Measurements from ENCODE around the gene EXOC2.
"Not testable (repeated sequence)": the region's sequence is repeated elsewhere in the genome, so short reads cannot be mapped to it uniquely, and the experiment has no call there.

EXOC2 gene

DNA sequence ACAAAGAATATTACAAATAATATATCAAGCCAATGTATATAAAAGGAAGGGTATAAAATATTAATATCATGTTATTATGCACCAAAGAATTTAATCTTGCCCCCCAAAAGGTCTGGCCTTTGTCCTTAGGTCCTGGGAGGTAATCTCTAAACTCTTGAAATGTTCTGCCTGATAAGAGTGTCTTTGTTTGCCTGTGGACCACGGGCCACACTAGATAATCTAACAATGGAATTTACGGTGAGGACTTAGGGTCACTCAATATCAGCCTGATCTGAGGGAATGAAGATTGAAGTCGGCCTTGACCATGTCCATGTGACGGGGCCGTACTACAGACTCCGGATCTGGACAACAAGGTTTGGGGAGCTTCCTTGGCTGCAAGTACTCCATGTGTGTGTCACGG is 79.0 kb downstream of the EXOC2 start:
- no peaks in the 10 kb centered on the region for H3K4me1 ChIP-seq (ENCODE audit: control insufficient read depth, insufficient read depth, low read length)
- no peak overlapping the region for H3K4me3 ChIP-seq (ENCODE audit: low read depth, low read length)
- H3K9me3 ChIP-seq (ENCODE audit: control insufficient read depth, insufficient read depth, low read length) = no peaks in the 10 kb centered on the region
- no peaks in the 10 kb centered on the region for H3K27me3 ChIP-seq (ENCODE audit: control insufficient read depth, insufficient read depth, low read length)
- H3K36me3 ChIP-seq (ENCODE audit: control insufficient read depth, insufficient read depth, low read length) = no peaks in the 10 kb centered on the region
- no peak overlapping the region for H3K9ac ChIP-seq (ENCODE audit: low read depth, low read length)

DNA sequence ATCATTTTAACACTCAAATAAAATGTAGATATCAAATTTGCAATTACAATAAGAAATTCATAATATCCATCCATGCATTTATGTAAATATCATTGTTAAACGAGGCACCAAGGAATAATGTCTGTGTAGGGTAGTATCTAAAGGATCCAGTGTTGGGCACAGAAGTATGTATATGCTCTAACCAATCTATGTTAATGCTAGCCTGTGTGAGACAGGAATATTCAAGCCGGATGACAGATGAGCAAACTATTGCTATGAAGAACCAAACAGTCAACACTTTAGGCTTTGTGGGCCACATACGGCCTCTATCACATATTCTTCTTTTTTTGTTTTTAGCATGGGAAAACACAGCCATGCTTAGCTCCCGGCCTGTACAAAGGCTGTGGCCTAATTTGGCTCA is 81.0 kb downstream of the EXOC2 start:
- Histone ChIP-seq H3K9me3 (ENCODE audit: control insufficient read depth, insufficient read depth, low read length) (no peaks in the 10 kb centered on the region), H3K36me3 (ENCODE audit: control insufficient read depth, insufficient read depth, low read length) (no peaks in the 10 kb centered on the region), H3K4me3 (ENCODE audit: low read depth, low read length) (no peak overlapping the region), H3K9ac (ENCODE audit: low read depth, low read length) (no peak overlapping the region), H3K27me3 (ENCODE audit: control insufficient read depth, insufficient read depth, low read length) (no peaks in the 10 kb centered on the region), H3K4me1 (ENCODE audit: control insufficient read depth, insufficient read depth, low read length) (no peaks in the 10 kb centered on the region)

DNA sequence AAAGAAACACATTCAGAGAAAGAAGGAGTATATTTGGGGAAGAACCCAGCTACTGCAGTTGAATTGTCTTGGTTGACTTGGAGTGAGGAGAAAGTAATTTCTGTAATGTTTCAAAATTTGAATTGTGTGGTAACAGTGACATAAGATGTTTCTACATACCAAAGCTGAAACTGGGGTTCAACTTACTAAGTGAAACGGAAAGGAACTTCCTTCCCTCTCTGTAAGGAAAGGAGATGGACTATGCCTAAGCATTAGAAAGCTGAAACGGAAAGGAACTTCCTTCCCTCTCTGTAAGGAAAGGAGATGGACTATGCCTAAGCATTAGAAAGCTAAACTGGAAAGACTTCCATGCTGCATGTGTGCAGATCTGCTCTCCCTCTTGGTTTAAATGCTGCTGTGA is 82.1 kb downstream of the EXOC2 start:
- H3K4me3 ChIP-seq (ENCODE audit: low read depth, low read length) = no peak overlapping the region
- H3K4me1 ChIP-seq (ENCODE audit: control insufficient read depth, insufficient read depth, low read length) = no peaks in the 10 kb centered on the region
- no peaks in the 10 kb centered on the region for H3K27me3 ChIP-seq (ENCODE audit: control insufficient read depth, insufficient read depth, low read length)
- H3K9me3 ChIP-seq (ENCODE audit: control insufficient read depth, insufficient read depth, low read length) = no peaks in the 10 kb centered on the region
- H3K36me3 ChIP-seq (ENCODE audit: control insufficient read depth, insufficient read depth, low read length) = no peaks in the 10 kb centered on the region
- no peak overlapping the region for H3K9ac ChIP-seq (ENCODE audit: low read depth, low read length)

DNA sequence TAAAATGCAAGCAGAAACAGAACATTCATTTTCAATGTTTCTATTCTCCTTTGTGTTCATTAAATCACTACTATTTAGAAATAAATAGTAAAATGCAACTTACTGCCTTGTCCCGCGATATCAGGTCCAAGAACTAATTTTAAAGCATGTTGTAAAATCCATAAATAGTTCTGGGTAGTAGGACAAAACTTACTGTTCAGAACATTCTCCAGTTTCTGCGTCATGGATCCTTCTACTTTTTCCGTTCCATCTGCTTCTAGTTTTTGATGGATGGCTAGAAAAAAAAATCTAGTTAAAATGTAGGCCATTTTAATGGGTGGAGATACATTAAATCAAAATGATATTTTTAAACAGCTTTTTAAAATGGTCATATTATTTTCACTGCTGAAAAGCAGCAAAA is 83.0 kb downstream of the EXOC2 start:
- H3K36me3 ChIP-seq (ENCODE audit: control insufficient read depth, insufficient read depth, low read length) = no peaks in the 10 kb centered on the region
- no peaks in the 10 kb centered on the region for H3K4me1 ChIP-seq (ENCODE audit: control insufficient read depth, insufficient read depth, low read length)
- H3K4me3 ChIP-seq (ENCODE audit: low read depth, low read length) = no peak overlapping the region
- H3K9ac ChIP-seq (ENCODE audit: low read depth, low read length) = no peak overlapping the region
- H3K27me3 ChIP-seq (ENCODE audit: control insufficient read depth, insufficient read depth, low read length) = no peaks in the 10 kb centered on the region
- no peaks in the 10 kb centered on the region for H3K9me3 ChIP-seq (ENCODE audit: control insufficient read depth, insufficient read depth, low read length)

DNA sequence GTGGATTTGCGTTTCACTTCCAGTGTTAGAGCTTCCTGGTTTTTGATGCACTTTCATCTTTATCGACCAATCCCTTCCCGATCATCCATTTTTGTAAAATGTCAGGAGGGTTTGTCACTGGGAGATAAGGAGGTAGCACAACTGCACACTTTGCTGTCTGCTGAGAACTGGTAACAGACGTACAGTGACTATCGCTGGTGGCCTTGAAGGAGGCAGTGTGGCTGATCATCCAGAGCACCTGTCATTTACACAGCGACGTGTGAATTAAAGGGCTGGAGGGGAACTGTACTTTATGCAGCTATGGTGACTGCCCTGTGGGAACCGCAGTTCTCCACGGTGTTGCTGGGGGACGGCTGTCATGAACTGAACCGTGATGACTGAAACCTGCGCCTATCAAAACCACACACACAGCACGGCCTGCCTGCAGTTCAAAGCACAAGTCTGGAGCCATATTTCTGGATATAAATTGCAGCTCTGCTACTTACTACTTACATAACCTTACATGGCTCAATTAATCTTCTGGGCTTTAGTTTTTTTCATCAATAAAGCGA is 86.0 kb downstream of the EXOC2 start:
- Histone ChIP-seq H3K9ac (ENCODE audit: low read depth, low read length) (no peak overlapping the region), H3K36me3 (ENCODE audit: control insufficient read depth, insufficient read depth, low read length) (peaks cover 3% of the 10 kb centered on the region), H3K4me1 (ENCODE audit: control insufficient read depth, insufficient read depth, low read length) (no peaks in the 10 kb centered on the region), H3K27me3 (ENCODE audit: control insufficient read depth, insufficient read depth, low read length) (no peaks in the 10 kb centered on the region), H3K9me3 (ENCODE audit: control insufficient read depth, insufficient read depth, low read length) (no peaks in the 10 kb centered on the region), H3K4me3 (ENCODE audit: low read depth, low read length) (no peak overlapping the region)

DNA sequence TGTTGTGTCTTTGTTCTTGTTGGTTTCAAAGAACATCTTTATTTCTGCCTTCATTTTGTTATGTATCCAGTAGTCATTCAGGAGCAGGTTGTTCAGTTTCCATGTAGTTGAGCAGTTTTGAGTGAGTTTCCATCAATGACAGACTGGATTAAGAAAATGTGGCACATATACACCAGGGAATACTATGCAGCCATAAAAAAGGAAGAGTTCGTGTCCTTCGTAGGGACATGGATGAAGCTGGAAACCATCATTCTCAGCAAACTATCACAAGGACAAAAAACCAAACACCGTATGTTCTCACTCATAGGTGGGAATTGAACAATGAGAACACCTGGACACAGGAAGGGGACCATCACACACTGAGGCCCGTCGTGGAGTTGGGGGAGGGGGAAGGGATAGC is 87.0 kb downstream of the EXOC2 start:
- H3K9ac ChIP-seq (ENCODE audit: low read depth, low read length); H3K27me3 ChIP-seq (ENCODE audit: control insufficient read depth, insufficient read depth, low read length); H3K4me1 ChIP-seq (ENCODE audit: control insufficient read depth, insufficient read depth, low read length); H3K9me3 ChIP-seq (ENCODE audit: control insufficient read depth, insufficient read depth, low read length); H3K4me3 ChIP-seq (ENCODE audit: low read depth, low read length); H3K36me3 ChIP-seq (ENCODE audit: control insufficient read depth, insufficient read depth, low read length): not testable (repeated sequence)

DNA sequence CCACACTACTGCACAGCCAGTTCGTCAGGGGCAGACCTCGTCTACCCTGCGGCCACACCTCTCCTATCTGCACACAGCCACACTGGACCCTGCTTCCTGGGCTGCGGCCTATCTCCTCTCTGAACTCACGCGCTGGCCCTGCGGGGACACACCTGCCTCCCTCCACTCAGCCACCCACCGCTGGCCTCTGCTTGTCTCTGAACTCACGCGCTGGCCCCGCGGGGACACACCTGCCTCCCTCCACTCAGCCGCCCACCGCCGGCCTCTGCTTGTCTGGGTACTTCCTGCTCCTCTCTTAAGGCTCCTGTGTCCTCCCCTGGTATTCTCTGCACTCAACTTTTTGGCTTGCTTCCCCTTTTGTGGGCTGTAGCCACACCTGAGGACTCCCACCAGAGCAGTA is 88.4 kb downstream of the EXOC2 start:
- Histone ChIP-seq H3K4me3 (ENCODE audit: low read depth, low read length) (no peak overlapping the region), H3K9ac (ENCODE audit: low read depth, low read length) (no peak overlapping the region), H3K9me3 (ENCODE audit: control insufficient read depth, insufficient read depth, low read length) (no peaks in the 10 kb centered on the region), H3K36me3 (ENCODE audit: control insufficient read depth, insufficient read depth, low read length) (peaks cover 3% of the 10 kb centered on the region), H3K27me3 (ENCODE audit: control insufficient read depth, insufficient read depth, low read length) (no peaks in the 10 kb centered on the region), H3K4me1 (ENCODE audit: control insufficient read depth, insufficient read depth, low read length) (no peaks in the 10 kb centered on the region)

DNA sequence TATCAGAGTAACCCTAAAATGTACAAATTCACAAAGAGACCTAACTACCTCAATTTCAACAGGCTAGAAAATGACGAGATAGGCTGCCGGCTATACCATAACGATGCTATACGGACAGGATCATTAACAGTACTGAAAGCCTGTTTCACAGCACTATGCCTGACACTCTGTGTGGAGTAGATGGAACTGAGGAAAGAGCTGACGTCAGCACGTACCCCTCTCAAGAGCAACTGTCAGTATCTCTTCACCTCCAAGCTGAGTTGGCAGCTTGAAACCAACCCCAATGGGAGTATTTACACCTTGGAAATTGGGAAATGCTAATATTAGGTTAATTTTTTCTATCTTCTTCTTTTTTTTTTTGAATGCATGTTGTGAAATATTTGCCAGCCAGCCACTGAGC is 89.7 kb downstream of the EXOC2 start:
- Histone ChIP-seq H3K27me3 (ENCODE audit: control insufficient read depth, insufficient read depth, low read length) (no peaks in the 10 kb centered on the region), H3K9me3 (ENCODE audit: control insufficient read depth, insufficient read depth, low read length) (no peaks in the 10 kb centered on the region), H3K4me3 (ENCODE audit: low read depth, low read length) (no peak overlapping the region), H3K4me1 (ENCODE audit: control insufficient read depth, insufficient read depth, low read length) (no peaks in the 10 kb centered on the region), H3K36me3 (ENCODE audit: control insufficient read depth, insufficient read depth, low read length) (peaks cover 3% of the 10 kb centered on the region), H3K9ac (ENCODE audit: low read depth, low read length) (no peak overlapping the region)

DNA sequence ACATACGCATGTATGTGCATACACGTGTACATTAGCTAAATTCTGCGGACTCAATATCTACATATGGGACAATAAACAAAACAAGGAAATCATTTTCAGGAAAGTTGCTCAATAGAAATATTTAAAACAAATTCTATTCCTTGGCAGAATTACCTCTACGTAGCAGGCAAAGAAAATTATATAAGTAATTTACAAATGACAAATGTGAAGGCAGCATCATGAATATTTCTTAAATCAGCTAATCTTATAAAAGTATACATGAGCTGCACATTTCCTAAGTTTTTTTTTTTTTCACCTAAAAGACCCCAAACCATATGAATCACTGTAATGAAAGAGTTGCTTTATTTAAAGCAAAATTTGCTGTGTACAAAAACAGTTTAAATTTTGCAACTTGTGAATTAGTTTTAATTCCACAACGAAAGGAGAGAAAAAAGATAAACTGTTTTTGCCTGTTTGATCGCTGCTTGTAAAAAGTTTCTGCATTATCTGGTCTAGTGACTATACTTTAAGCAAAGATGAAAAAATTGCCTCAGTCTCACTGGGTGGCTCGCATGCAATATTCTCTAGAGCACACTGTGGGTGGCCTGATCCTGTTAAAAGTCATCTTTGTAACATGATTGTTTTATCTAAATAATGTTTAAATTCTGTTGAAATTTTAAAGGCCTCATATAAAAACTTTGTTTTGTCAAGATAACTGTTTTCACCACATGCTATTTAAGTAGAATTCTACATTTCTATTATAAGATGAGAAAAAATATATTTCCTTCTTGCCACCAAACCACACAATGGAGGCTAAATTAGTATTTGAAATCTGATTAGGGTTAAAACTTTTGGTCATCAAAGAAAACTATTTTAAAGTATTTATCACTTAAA is 93.1 kb downstream of the EXOC2 start:
- H3K36me3 ChIP-seq (ENCODE audit: control insufficient read depth, insufficient read depth, low read length) = peaks cover 13% of the 10 kb centered on the region
- no peaks in the 10 kb centered on the region for H3K27me3 ChIP-seq (ENCODE audit: control insufficient read depth, insufficient read depth, low read length)
- no peak overlapping the region for H3K4me3 ChIP-seq (ENCODE audit: low read depth, low read length)
- H3K9ac ChIP-seq (ENCODE audit: low read depth, low read length) = no peak overlapping the region
- H3K9me3 ChIP-seq (ENCODE audit: control insufficient read depth, insufficient read depth, low read length) = no peaks in the 10 kb centered on the region
- peaks cover 2% of the 10 kb centered on the region for H3K4me1 ChIP-seq (ENCODE audit: control insufficient read depth, insufficient read depth, low read length)

DNA sequence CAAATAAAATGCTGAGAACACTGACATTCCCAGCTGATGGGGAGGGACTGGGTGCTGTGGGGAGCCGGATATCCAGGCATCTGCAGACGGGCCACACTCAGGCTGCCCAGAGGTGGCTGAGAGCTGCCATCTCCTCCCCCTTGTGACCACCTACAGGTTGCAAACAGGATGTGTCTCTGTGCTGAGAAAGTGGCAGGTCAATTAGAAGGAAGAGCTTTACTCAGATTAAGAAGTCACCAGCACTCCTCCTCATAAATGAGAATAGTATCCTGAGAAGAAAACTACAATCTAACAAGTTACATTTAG is 99.1 kb downstream of the EXOC2 start:
- Histone ChIP-seq H3K36me3 (ENCODE audit: control insufficient read depth, insufficient read depth, low read length) (peaks cover 22% of the 10 kb centered on the region), H3K9me3 (ENCODE audit: control insufficient read depth, insufficient read depth, low read length) (no peaks in the 10 kb centered on the region), H3K4me3 (ENCODE audit: low read depth, low read length) (no peak overlapping the region), H3K9ac (ENCODE audit: low read depth, low read length) (no peak overlapping the region), H3K27me3 (ENCODE audit: control insufficient read depth, insufficient read depth, low read length) (no peaks in the 10 kb centered on the region), H3K4me1 (ENCODE audit: control insufficient read depth, insufficient read depth, low read length) (peaks cover 7% of the 10 kb centered on the region)

DNA sequence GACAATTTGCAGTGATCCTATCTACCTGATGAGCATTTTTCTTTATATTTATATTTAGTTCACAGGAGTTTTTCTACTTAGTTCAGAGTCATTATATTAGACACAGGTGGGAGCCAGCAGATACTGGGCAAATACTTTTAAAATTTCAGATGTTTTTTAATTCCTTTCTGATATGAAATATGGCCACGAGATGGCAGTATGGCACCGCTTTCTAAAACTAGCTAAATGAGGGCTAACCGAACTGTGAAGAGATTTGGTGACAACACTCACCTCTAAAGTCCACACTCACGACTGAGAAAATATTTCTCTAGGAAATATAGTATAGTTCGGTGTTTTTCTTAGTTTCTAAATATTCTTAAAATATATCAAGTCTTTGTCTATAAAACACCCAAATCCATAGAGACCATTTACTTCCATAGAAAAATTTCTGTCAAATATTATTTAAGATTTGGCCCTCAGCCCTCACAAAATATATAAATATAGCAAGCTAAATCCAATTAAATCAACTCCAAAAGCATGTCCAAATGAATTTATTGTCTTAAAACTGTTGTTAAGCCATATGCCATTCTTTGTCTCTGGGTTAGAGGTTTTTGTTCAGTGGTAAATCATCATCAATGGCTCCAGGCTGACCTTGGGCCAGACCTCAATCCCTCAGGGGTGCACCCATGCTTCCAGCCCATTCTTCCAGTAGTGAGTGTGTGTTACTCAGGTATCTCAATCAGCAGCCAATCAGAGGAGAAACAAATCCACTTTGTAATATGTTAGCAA is 99.6 kb downstream of the EXOC2 start:
- Histone ChIP-seq H3K9ac (ENCODE audit: low read depth, low read length) (no peak overlapping the region), H3K27me3 (ENCODE audit: control insufficient read depth, insufficient read depth, low read length) (no peaks in the 10 kb centered on the region), H3K36me3 (ENCODE audit: control insufficient read depth, insufficient read depth, low read length) (peaks cover 22% of the 10 kb centered on the region), H3K4me1 (ENCODE audit: control insufficient read depth, insufficient read depth, low read length) (peaks cover 7% of the 10 kb centered on the region), H3K4me3 (ENCODE audit: low read depth, low read length) (no peak overlapping the region), H3K9me3 (ENCODE audit: control insufficient read depth, insufficient read depth, low read length) (no peaks in the 10 kb centered on the region)

DNA sequence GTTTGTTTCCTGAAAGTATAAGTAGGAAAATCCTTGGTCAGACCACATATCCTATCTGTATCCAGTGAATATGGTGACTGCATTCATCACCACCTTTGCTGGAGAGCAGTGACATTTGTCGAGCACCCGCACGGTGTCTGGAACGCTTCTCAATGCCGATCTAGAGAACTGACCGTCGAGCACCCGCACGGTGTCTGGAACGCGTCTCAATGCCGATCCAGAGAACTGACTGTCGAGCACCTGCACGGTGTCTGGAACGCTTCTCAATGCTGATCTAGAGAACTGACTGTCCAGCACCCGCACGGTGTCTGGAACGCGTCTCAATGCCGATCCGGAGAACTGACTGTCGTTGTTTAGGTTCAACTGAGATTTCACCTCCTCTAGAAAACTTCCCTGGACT is 103.8 kb downstream of the EXOC2 start:
- H3K27me3 ChIP-seq (ENCODE audit: control insufficient read depth, insufficient read depth, low read length) = no peaks in the 10 kb centered on the region
- no peak overlapping the region for H3K4me3 ChIP-seq (ENCODE audit: low read depth, low read length)
- H3K4me1 ChIP-seq (ENCODE audit: control insufficient read depth, insufficient read depth, low read length) = peaks cover 10% of the 10 kb centered on the region
- H3K36me3 ChIP-seq (ENCODE audit: control insufficient read depth, insufficient read depth, low read length) = peaks cover 12% of the 10 kb centered on the region
- H3K9me3 ChIP-seq (ENCODE audit: control insufficient read depth, insufficient read depth, low read length) = no peaks in the 10 kb centered on the region
- H3K9ac ChIP-seq (ENCODE audit: low read depth, low read length) = no peak overlapping the region
